IMR-90 (cell line): Measurements from ENCODE around the gene NSUN7. TPM values are rescaled to one million over a fixed set of nuclear protein-coding genes. Genes with fewer than 3 reads are reported as not detected.

Experiments used
- ATAC-seq: fragments of 200-7000 bp; cut with Tn5 transposase; 2 replicates; pipeline ENCODE4 v1.9.1; 2020; ENCODE audit warnings: low read depth, mild to moderate bottlenecking, moderate library complexity
- BruUV-seq: library from RNA; stranded (reverse); fragments of 400-500 nt; replicated peaks from 2 replicates; lab custom pipeline; 2021; lab: Mats Ljungman, UMichigan
- CTCF ChIA-PET: fragments of 300-600 bp; formaldehyde crosslinking; extraction: SDS; loops from one replicate; lab custom pipeline; 2021; ENCODE audit warnings: antibody characterized with exemption; lab: Yijun Ruan, JAX
- POLR2A ChIA-PET: fragments of 300-600 bp; sonication (Branson Sonifier 250); formaldehyde crosslinking; loops from one replicate; lab custom pipeline; 2022; ENCODE audit warnings: antibody characterized with exemption; ENCODE audit not compliant: unreplicated experiment; lab: Charles Lee
- DNase-seq: peaks from one replicate; pipeline ENCODE4 v3.0.0; 2013
- H2AFZ ChIP-seq: replicated peaks from 2 replicates; pipeline ENCODE3; 2013; ENCODE audit warnings: low read length, mild to moderate bottlenecking; ENCODE audit not compliant: poor library complexity
- H2AK5ac ChIP-seq: 2 replicates; pipeline ENCODE4 v1.6.1; 2013; ENCODE audit warnings: low read depth, low read length, inconsistent platforms
- H2AK9ac ChIP-seq: replicated peaks from 2 replicates; pipeline ENCODE3; 2013; ENCODE audit warnings: mild to moderate bottlenecking, low read depth, low read length, moderate library complexity; ENCODE audit not compliant: poor library complexity
- H2BK120ac ChIP-seq: 2 replicates; pipeline ENCODE4 v1.6.1; 2013; ENCODE audit warnings: low read depth, low read length, inconsistent platforms
- H2BK15ac ChIP-seq: 3 replicates; pipeline ENCODE4 v1.6.1; 2013; ENCODE audit warnings: low read depth, low read length, inconsistent platforms
- H2BK20ac ChIP-seq: 2 replicates; pipeline ENCODE4 v1.6.1; 2013; ENCODE audit warnings: low read depth, mild to moderate bottlenecking, inconsistent platforms, low read length, moderate library complexity
- H2BK5ac ChIP-seq: 2 replicates; pipeline ENCODE4 v1.6.1; 2013; ENCODE audit warnings: mild to moderate bottlenecking, low read depth, low read length, inconsistent platforms; ENCODE audit not compliant: poor library complexity, severe bottlenecking
- H3K14ac ChIP-seq: replicated peaks from 2 replicates; pipeline ENCODE4 v1.6.1; 2013; ENCODE audit warnings: low read depth, low read length, inconsistent platforms
- H3K18ac ChIP-seq: 2 replicates; pipeline ENCODE4 v1.6.1; 2013; ENCODE audit warnings: low read depth, low read length, control low read depth
- H3K23ac ChIP-seq: 2 replicates; pipeline ENCODE4 v1.6.1; 2013; ENCODE audit warnings: low read depth, low read length, inconsistent platforms
- H3K27ac ChIP-seq: 2 replicates; pipeline ENCODE4 v1.5.1; 2013; ENCODE audit warnings: mild to moderate bottlenecking, control low read depth, low read length; ENCODE audit not compliant: insufficient read depth
- H3K27me3 ChIP-seq: 2 replicates; pipeline ENCODE4 v1.6.1; 2013; ENCODE audit warnings: low read length; ENCODE audit not compliant: control insufficient read depth, insufficient read depth
- H3K36me3 ChIP-seq: 2 replicates; pipeline ENCODE4 v1.6.1; 2013; ENCODE audit warnings: low read length, mixed read lengths; ENCODE audit not compliant: control insufficient read depth, insufficient read depth
- H3K4ac ChIP-seq: 2 replicates; pipeline ENCODE4 v1.6.1; 2013; ENCODE audit warnings: low read depth, low read length, inconsistent platforms
- H3K4me1 ChIP-seq: 2 replicates; pipeline ENCODE4 v1.6.1; 2013; ENCODE audit warnings: low read length, mixed read lengths; ENCODE audit not compliant: control insufficient read depth, insufficient read depth
- H3K4me2 ChIP-seq: 2 replicates; pipeline ENCODE4 v1.6.1; 2013; ENCODE audit warnings: low read depth, mild to moderate bottlenecking, control low read depth, low read length, moderate library complexity
- H3K4me3 ChIP-seq: 2 replicates; pipeline ENCODE4 v1.5.1; 2013; ENCODE audit warnings: low read depth, mild to moderate bottlenecking, control low read depth, low read length, moderate library complexity; ENCODE audit not compliant: insufficient read depth
- H3K56ac ChIP-seq: 2 replicates; pipeline ENCODE4 v1.6.1; 2013; ENCODE audit warnings: low read length, inconsistent platforms; ENCODE audit not compliant: insufficient read depth; ENCODE audit errors: extremely low read depth
- H3K79me1 ChIP-seq, 2 experiments: 2 replicates each; pipeline ENCODE4 v1.6.1; 2013; ENCODE audit warnings: low read length in 2 of 2, inconsistent platforms in 1 of 2, low read depth in 1 of 2
- H3K9ac ChIP-seq: 2 replicates; pipeline ENCODE4 v1.6.1; 2013; ENCODE audit warnings: low read depth, low read length, control low read depth
- H3K9me1 ChIP-seq: 2 replicates; pipeline ENCODE4 v1.6.1; 2013; ENCODE audit warnings: low read length, inconsistent platforms; ENCODE audit not compliant: insufficient read depth
- H3K9me3 ChIP-seq: 2 replicates; pipeline ENCODE4 v1.6.1; 2013; ENCODE audit warnings: low read length; ENCODE audit not compliant: control insufficient read depth, insufficient read depth
- H4K20me1 ChIP-seq: 2 replicates; pipeline ENCODE4 v1.6.1; 2013; ENCODE audit warnings: low read length, inconsistent platforms; ENCODE audit not compliant: insufficient read depth
- H4K5ac ChIP-seq: 2 replicates; pipeline ENCODE4 v1.6.1; 2013; ENCODE audit warnings: mild to moderate bottlenecking, low read depth, low read length, control low read depth
- H4K8ac ChIP-seq, 2 experiments: 2 replicates each; pipeline ENCODE4 v1.6.1; 2013; ENCODE audit warnings: low read depth in 2 of 2, low read length in 2 of 2, control low read depth in 1 of 2, inconsistent platforms in 1 of 2
- H4K91ac ChIP-seq: 2 replicates; pipeline ENCODE4 v1.6.1; 2013; ENCODE audit warnings: low read depth, low read length, inconsistent platforms; ENCODE audit not compliant: insufficient read depth
- BHLHE40 ChIP-seq: fragments of 150-350 bp; IDR thresholded peaks from 2 replicates; pipeline ENCODE4 v1.6.1; 2016; ENCODE audit warnings: mild to moderate bottlenecking, low read depth, low read length
- CEBPB ChIP-seq: IDR thresholded peaks from 2 replicates; pipeline ENCODE4 v1.6.1; 2012; ENCODE audit warnings: low read depth, low read length, improper control_type of control experiment
- CHD1 ChIP-seq: IDR thresholded peaks from 2 replicates; pipeline ENCODE4 v1.6.1; 2012; ENCODE audit warnings: low read depth, low read length, improper control_type of control experiment
- CTCF ChIP-seq: conservative IDR thresholded peaks from 2 replicates; pipeline ENCODE4 v1.5.1; 2012; ENCODE audit warnings: mild to moderate bottlenecking, low read depth, low read length, improper control_type of control experiment
- ELK1 ChIP-seq: fragments of 150-350 bp; IDR thresholded peaks from 2 replicates; pipeline ENCODE4 v1.6.1; 2016; ENCODE audit warnings: low read depth, mild to moderate bottlenecking, low read length, moderate library complexity, borderline replicate concordance
- FOS ChIP-seq: fragments of 150-350 bp; IDR thresholded peaks from 2 replicates; pipeline ENCODE4 v1.6.1; 2016; ENCODE audit warnings: low read depth, low read length
- MAFK ChIP-seq: IDR thresholded peaks from 2 replicates; pipeline ENCODE4 v1.6.1; 2012; ENCODE audit warnings: low read depth, low read length, improper control_type of control experiment
- MAZ ChIP-seq: IDR thresholded peaks from 2 replicates; pipeline ENCODE4 v1.6.1; 2012; ENCODE audit warnings: low read depth, mild to moderate bottlenecking, low read length, improper control_type of control experiment, moderate library complexity, borderline replicate concordance
- MXI1 ChIP-seq: IDR thresholded peaks from 2 replicates; pipeline ENCODE4 v1.6.1; 2012; ENCODE audit warnings: low read depth, mild to moderate bottlenecking, low read length, moderate library complexity, borderline replicate concordance
- NFE2L2 ChIP-seq: fragments of 150-350 bp; IDR thresholded peaks from 2 replicates; pipeline ENCODE4 v1.6.1; 2016; ENCODE audit warnings: low read depth, mild to moderate bottlenecking, low read length
- POLR2A ChIP-seq: IDR thresholded peaks from 2 replicates; pipeline ENCODE4 v1.6.1; 2012; ENCODE audit warnings: mild to moderate bottlenecking, low read depth, low read length
- RAD21 ChIP-seq: IDR thresholded peaks from 2 replicates; pipeline ENCODE4 v1.6.1; 2012; ENCODE audit warnings: low read length, improper control_type of control experiment
- RCOR1 ChIP-seq: IDR thresholded peaks from 2 replicates; pipeline ENCODE4 v1.6.1; 2012; ENCODE audit warnings: mild to moderate bottlenecking, low read length, improper control_type of control experiment; ENCODE audit not compliant: insufficient replicate concordance
- RFX5 ChIP-seq: IDR thresholded peaks from 2 replicates; pipeline ENCODE4 v1.8.0; 2012; ENCODE audit warnings: low read depth, mild to moderate bottlenecking, low read length, moderate library complexity
- SMC3 ChIP-seq: fragments of 150-350 bp; IDR thresholded peaks from 2 replicates; pipeline ENCODE4 v1.6.1; 2016; ENCODE audit warnings: low read depth, mild to moderate bottlenecking, antibody characterized with exemption, low read length, moderate library complexity
- USF2 ChIP-seq: fragments of 150-350 bp; IDR thresholded peaks from 2 replicates; pipeline ENCODE4 v1.6.1; 2017; ENCODE audit warnings: mild to moderate bottlenecking, antibody characterized with exemption, low read length, low read depth
- WGBS, 2 experiments: methylation state at CpG; one replicate each; pipeline versions ENCODE4 v1.1.5 to v1.1.7; 2013; ENCODE audit warnings: missing lambda C conversion rate in 2 of 2; ENCODE audit not compliant: insufficient read length in 1 of 2; ENCODE audit errors: extremely low coverage in 2 of 2; 5-methylcytosine and 5-hydroxymethylcytosine counted together
- dilution Hi-C: fragments of 300-500 bp; cut with HindIII; formaldehyde crosslinking; loops from one replicate; pipeline ENCODE4 v1.14.3; 2018; ENCODE audit warnings: low sequenced_read_pairs; ENCODE audit not compliant: unreplicated experiment
- in situ Hi-C: fragments of 300-500 bp; cut with MboI; formaldehyde crosslinking; loops from 3 replicates; pipeline ENCODE4 v1.14.3; 2019; ENCODE audit warnings: low sequenced_read_pairs, inconsistent platforms, mixed read lengths
- intact Hi-C: fragments of 100-400 bp; cut with micrococcal nuclease; formaldehyde crosslinking; loops from 2 replicates; pipeline ENCODE4 v1.10.0; 2022
- polyA plus RNA-seq, 3 experiments: library from polyadenylated mRNA; depleted of rRNA; stranded (reverse); fragments of >200 nt; gene quantifications; 2 replicates each; pipeline ENCODE4 v1.2.3, GENCODE V29; 2012; ENCODE audit warnings: low replicate concordance in 1 of 3
- total RNA-seq: library from RNA; depleted of rRNA; stranded (reverse); fragments of >200 nt; gene quantifications from 2 replicates; pipeline ENCODE4 v1.2.3, GENCODE V29; 2012

Gene NSUN7
- total and polyA plus RNA-seq, 2 of the 4 experiments (the other 2 are of a cell fraction), result not detected

- BruUV-seq, result no TSS peak
- TF ChIP-seq SMC3 (no peak), MXI1 (no peak), BHLHE40 (no peak), CTCF (no peak), NFE2L2 (no peak), CEBPB (no peak), RCOR1 (no peak), RAD21 (no peak), MAFK (no peak), RFX5 (no peak), POLR2A (no peak), CHD1 (no peak), USF2 (no peak), ELK1 (no peak), MAZ (no peak), FOS (no peak)
- Histone ChIP-seq H3K36me3 (no peaks in the 10 kb centered on the region), H2AK5ac (no peak overlapping the region), H2BK5ac (no peak overlapping the region), H3K9ac (no peak overlapping the region), H3K4me1 (no peaks in the 10 kb centered on the region), H3K27me3 (peaks cover 2% of the 10 kb centered on the region; the same call in 1 of the 2 replicates), H2AK9ac (no peak overlapping the region), H4K91ac (no peak overlapping the region), H3K27ac (no peak overlapping the region), H3K9me1 (no peaks in the 10 kb centered on the region), H4K20me1 (no peaks in the 10 kb centered on the region), H3K14ac (no peak overlapping the region), H2BK120ac (no peak overlapping the region), H2BK20ac (no peak overlapping the region), H3K79me1 (no peaks in the 10 kb centered on the region), H3K23ac (no peak overlapping the region), H2BK15ac (no peak overlapping the region), H4K8ac (no peak overlapping the region), H3K9me3 (no peaks in the 10 kb centered on the region), H3K4me3 (no peak overlapping the region), H2AFZ (no peak overlapping the region), H3K4ac (no peak overlapping the region), H3K4me2 (no peak overlapping the region), H3K18ac (no peak overlapping the region), H3K56ac (no peak overlapping the region), H4K5ac (no peak overlapping the region)
- intact Hi-C loops, result no loop called here
- in situ Hi-C loops, result no loop called here
- no CpG with 5 or more reads among the region's 1 CpG for WGBS, 2 experiments
- ChIA-PET CTCF (no interaction called here), POLR2A (no interaction called here)
- peak; percentile 37 for DNase-seq
- ATAC-seq, result no peak
- dilution Hi-C loops, result no loop called here
Measured at GRCh38 chr4:40769266-40769665, 19.5 kb downstream of the NSUN7 start.
